Fibroblast of mammary gland (primary cell): ENCODE results near the gene PTDSS2.
"Not testable (repeated sequence)": the region's sequence is repeated elsewhere in the genome, so short reads cannot be mapped to it uniquely, and the experiment has no call there.

ENCODE experiments used
- DNase-seq: peaks from one replicate; pipeline ENCODE4 v3.0.0-alpha.2; 2010; ENCODE audit warnings: low read depth
- H3K4me3 ChIP-seq: 2 replicates; pipeline ENCODE4 v1.5.1; 2011; ENCODE audit warnings: low read depth, mild to moderate bottlenecking, low read length, moderate library complexity; ENCODE audit not compliant: control insufficient read depth
- TF ChIP-seq, protein P1 (sequence below): conservative IDR thresholded peaks from 2 replicates; pipeline ENCODE4 v1.5.1; 2011; ENCODE audit warnings: low read depth, low read length, inconsistent platforms; ENCODE audit not compliant: control insufficient read depth, insufficient read depth

Gene PTDSS2

DNA sequence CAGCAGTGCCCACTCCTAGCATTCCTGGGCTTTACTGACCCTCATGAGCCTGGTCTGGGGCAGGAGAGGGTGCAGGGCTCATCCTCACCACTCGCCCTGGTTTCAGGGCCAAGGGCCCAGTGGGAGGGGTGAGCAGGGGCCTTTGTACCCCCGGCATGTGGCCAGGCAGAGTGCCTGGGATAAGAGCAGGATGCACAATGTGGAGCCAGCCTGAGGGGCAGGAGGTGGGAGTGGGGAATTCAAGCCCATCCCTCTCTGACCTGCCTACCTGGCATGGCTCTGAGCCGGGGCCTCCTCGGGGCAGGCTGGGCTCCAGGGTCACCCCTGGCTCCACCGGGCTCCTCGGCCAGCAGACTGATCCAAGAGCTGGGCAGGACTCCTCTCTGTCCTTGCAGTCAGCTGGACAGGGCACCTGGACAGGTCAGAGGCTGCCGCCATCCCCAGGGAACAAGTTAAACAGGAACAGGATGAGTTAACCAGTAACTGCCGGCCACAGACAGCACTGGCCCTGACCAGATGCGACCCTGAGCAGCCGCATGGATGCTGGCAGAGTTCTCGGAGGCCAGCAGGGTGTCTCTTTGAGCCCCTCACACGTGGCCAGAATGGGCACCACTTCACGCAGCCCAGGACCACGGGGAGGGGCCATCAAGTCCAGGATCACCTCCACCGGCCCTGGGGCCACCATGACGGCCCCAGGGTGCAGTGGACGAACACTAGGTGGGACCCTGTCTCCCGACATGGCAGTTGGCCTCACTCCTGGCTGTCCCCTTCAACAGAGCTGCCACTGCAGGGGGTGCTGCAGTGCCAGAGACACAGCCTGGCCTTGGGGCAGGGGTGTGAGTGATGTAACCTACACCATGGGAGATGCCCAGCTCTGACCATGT lies 40.2 kb upstream of the PTDSS2 start:
- TF ChIP-seq, protein P1, sequence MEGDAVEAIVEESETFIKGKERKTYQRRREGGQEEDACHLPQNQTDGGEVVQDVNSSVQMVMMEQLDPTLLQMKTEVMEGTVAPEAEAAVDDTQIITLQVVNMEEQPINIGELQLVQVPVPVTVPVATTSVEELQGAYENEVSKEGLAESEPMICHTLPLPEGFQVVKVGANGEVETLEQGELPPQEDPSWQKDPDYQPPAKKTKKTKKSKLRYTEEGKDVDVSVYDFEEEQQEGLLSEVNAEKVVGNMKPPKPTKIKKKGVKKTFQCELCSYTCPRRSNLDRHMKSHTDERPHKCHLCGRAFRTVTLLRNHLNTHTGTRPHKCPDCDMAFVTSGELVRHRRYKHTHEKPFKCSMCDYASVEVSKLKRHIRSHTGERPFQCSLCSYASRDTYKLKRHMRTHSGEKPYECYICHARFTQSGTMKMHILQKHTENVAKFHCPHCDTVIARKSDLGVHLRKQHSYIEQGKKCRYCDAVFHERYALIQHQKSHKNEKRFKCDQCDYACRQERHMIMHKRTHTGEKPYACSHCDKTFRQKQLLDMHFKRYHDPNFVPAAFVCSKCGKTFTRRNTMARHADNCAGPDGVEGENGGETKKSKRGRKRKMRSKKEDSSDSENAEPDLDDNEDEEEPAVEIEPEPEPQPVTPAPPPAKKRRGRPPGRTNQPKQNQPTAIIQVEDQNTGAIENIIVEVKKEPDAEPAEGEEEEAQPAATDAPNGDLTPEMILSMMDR: no peak
- no peak for DNase-seq
- no peak overlapping the region for H3K4me3 ChIP-seq

DNA sequence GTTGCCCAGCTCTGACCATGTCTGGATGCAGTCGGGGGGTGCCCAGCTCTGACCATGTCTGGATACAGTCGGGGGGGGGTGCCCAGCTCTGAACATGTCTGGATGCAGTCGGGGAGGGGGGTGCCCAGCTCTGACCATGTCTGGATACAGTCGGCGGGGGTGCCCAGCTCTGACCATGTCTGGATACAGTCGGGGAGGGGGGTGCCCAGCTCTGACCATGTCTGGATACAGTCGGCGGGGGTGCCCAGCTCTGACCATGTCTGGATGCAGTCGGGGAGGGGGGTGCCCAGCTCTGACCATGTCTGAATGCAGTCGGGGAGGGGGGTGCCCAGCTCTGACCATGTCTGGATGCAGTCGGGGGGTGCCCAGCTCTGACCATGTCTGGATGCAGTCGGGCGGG lies 39.4 kb upstream of the PTDSS2 start:
- DNase-seq, H3K4me3 ChIP-seq: not testable (repeated sequence)

DNA sequence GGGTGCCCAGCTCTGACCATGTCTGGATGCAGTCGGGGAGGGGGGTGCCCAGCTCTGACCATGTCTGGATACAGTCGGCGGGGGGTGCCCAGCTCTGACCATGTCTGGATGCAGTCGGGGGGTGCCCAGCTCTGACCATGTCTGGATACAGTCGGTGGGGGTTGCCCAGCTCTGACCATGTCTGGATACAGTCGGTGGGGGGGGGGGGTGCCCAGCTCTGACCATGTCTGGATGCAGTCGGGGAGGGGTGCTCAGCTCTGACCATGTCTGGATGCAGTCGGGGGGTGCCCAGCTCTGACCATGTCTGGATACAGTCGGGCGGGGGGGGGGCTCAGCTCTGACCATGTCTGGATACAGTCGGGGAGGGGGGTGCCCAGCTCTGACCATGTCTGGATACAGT lies 38.6 kb upstream of the PTDSS2 start:
- H3K4me3 ChIP-seq, DNase-seq: not testable (repeated sequence)

DNA sequence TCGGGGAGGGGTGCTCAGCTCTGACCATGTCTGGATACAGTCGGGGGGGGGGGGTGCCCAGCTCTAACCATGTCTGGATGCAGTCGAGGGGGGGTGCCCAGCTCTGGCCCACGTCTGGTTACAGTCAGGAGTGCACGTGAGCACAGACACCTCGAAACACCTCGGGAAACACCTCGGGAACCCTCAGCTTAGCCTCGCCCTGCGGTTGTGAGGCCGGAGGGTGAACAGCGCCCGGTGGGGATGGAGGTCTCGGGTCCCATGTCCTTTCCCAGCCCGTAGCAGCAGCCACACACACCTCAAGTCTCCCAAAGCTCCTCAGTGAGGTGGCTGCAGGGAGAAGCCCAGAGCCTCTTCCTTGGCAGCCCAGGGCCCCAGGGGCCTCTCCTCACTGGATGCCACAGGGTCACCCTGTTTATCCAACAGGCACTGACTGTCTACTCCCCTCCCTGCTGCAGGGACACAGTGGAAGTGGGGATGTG lies 37.4 kb upstream of the PTDSS2 start:
- TF ChIP-seq, protein P1: no peak
- no peak overlapping the region for H3K4me3 ChIP-seq

DNA sequence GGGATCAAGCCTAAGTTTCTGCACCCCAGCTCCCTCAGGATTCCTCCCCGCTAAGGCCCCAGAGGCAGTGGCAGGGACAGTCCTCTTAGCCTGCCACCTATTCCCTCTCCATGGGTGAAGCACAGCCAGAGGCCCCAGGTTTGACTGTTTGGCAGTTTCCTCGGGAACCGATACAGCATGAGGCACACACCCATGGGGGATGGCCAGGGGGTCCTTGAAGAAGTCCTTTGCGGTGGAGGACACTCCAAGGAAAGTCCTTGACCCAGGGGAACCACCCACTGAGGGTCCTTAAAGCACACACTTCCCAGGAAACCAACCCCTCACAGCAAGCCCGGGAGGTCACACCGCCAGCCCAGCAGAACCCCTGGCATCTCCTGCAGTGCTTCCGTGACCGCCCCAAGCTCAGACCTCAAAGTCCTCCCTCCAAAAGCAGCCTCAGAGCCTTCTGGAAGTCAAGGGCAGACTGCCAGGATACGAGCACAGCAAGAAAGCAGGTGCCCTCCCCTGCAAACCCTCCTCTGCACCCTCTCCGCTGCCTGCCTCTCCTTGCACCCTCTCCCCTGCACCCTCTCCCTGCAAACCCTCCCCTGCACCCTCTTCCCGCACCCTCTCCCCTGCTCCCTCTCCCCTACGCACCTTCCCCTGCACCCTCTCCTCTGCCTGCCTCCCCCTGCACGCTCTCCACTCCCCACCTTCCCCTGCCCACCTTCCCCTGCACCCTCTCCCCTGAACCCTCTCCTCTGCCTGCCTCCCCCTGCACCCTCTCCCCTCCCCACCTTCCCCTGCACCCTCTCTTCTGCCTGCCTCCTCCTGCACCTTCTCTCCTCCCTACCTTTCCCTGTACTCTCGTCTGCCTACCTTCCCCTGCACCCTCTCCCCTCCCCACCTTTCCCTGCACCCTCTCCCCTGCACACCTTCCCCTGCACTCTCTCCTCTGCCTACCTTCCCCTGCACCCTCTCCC lies 36.7 kb upstream of the PTDSS2 start:
- DNase-seq: no peak
- TF ChIP-seq, protein P1: no peak
- H3K4me3 ChIP-seq: no peak overlapping the region

More for the DNA sequence above, 37.4 kb upstream of the PTDSS2 start:
- DNase-seq: no peak

DNA sequence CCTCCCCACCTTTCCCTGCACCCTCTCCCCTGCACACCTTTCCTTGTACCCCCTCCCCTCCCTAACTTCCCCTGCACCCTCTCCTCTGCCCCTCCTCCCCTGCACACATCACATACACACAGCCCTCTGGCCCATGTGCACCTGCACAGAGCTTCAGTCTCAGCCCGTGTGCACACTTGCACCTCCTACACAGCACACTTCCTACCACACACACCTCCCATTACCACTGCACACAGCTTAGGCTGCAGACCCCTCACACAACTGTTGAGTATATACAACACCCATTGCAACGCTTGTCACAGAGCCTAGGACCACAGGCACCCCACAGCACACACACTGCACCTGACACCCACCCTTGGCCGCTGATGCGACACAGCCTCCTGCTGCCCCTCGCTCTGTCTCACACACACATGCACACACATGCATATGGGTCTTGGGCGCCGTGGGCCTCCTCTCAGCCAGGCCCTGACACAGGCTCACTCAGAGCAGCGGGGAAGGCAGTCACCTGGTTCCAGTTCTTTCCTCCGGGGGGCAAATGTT lies 35.7 kb upstream of the PTDSS2 start:
- no peak for DNase-seq
- TF ChIP-seq, protein P1: no peak
- H3K4me3 ChIP-seq: no peak overlapping the region

DNA sequence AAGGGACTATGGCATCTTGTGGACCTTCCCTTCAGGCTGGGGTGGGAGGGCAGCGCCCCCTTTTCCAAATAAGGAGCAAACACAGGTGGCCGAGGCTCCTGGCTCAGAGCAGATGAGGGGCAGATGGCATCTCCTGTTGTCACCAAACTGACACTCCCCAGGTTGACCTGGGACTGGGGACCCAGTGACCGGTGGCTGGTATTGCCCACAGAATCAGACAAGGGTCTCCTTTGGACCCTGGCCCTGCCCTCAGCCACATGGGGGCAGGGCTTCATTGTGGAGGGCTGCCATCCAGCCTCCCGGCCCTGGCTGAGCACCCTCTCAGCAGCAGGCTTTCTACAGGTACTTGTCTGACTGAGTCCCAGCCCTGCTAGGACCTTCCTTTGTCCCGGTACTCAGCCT lies 34.4 kb upstream of the PTDSS2 start:
- TF ChIP-seq, protein P1: no peak
- H3K4me3 ChIP-seq: no peak overlapping the region
- no peak for DNase-seq
